Esophagus squamous epithelium (tissue), 5 donors: ENCODE results near the gene GGTLC1. TPM values are rescaled to one million over a fixed set of nuclear protein-coding genes. Genes with fewer than 3 reads are reported as not detected.

Experiments
- DNase-seq: peaks from one replicate; lab custom pipeline; 2025; lab: John Stamatoyannopoulos, UW
- H3K27ac ChIP-seq, 4 donors: fragments of 200-600 bp; sonication (generic); one replicate each; pipeline ENCODE4 v1.5.1; 2016 to 2019; ENCODE audit warnings: mild to moderate bottlenecking in 1 of 4
- H3K27me3 ChIP-seq, 4 donors: fragments of 200-600 bp; sonication (generic); 1 replicate in 3 of 4; 2 replicates in 1 of 4; pipeline versions ENCODE4 v1.5.1 to v1.6.0; 2017 to 2021; ENCODE audit warnings: antibody characterized with exemption in 1 of 4
- H3K36me3 ChIP-seq, 3 donors: fragments of 200-600 bp; sonication (generic); one replicate each; pipeline ENCODE4 v1.5.1; 2016 to 2019
- H3K4me1 ChIP-seq, 3 donors: fragments of 200-600 bp; sonication (generic); one replicate each; pipeline ENCODE4 v1.5.1; 2017 to 2019
- H3K4me3 ChIP-seq, 4 donors: fragments of 200-600 bp; sonication (generic); 1 replicate in 3 of 4; 2 replicates in 1 of 4; pipeline ENCODE4 v1.5.1; 2016 to 2019; ENCODE audit warnings: mild to moderate bottlenecking in 2 of 4, moderate library complexity in 1 of 4
- H3K9me3 ChIP-seq, 3 donors: fragments of 200-600 bp; sonication (generic); one replicate each; pipeline ENCODE4 v1.5.1; 2016 to 2019
- CTCF ChIP-seq, 6 experiments: fragments of 450-650 bp in 4 of 6; fragments of 200-600 bp in 2 of 6; sonication (generic) in 2 of 6; IDR thresholded peaks; one replicate each; pipeline ENCODE4 v1.5.1; 2016 to 2019; ENCODE audit warnings: antibody characterized with exemption in 6 of 6, mild to moderate bottlenecking in 4 of 6, moderate library complexity in 4 of 6
- POLR2A ChIP-seq, 4 donors: fragments of 450-650 bp; IDR thresholded peaks; one replicate each; pipeline ENCODE4 v1.6.1; 2017; ENCODE audit warnings: antibody characterized with exemption in 4 of 4, mild to moderate bottlenecking in 4 of 4, moderate library complexity in 3 of 4
- WGBS, 2 donors: methylation state at CpG; one replicate each; pipeline ENCODE4 v1.1.5; 2018; 5-methylcytosine and 5-hydroxymethylcytosine counted together
- intact Hi-C: fragments of 100-400 bp; cut with DNase I; formaldehyde crosslinking; loops from one replicate; pipeline ENCODE4 v1.15.0; 2022
- total RNA-seq, 4 donors: library from RNA; depleted of rRNA; stranded (reverse); fragments of >200 nt; gene quantifications; one replicate each; pipeline ENCODE4 v1.1.0, GENCODE V29; 2016
- donor health status: DM: yes; HTN: yes; CAD: no.

Gene GGTLC1
- total RNA-seq, 4 donors from 2014 or later: not detected

- H3K4me1 ChIP-seq: no peaks in the 10 kb centered on the region
- intact Hi-C loops: no loop called here
- peaks cover 0 to 16% (median 0%) of the 10 kb centered on the region in 4 donors for H3K27me3 ChIP-seq
- no peak for DNase-seq
- H3K36me3 ChIP-seq: no peaks in the 10 kb centered on the region
- TF ChIP-seq CTCF (IDR thresholded peaks at IDR 0.05) (no peak), POLR2A (IDR thresholded peaks at IDR 0.05) (no peak)
- H3K27ac ChIP-seq: no peak overlapping the region
- 70 to 74% methylated on average over 9 of the region's 9 CpGs for WGBS, 2 donors
- H3K9me3 ChIP-seq: no peaks in the 10 kb centered on the region
- H3K4me3 ChIP-seq: no peak overlapping the region
These were observed 15.9 kb upstream of the GGTLC1 start for GRCh38 chr20:24004471-24004870.

- Histone ChIP-seq H3K4me1 (no peaks in the 10 kb centered on the region), H3K27me3 (peaks cover 0 to 30% (median 0%) of the 10 kb centered on the region in 4 donors), H3K9me3 (no peaks in the 10 kb centered on the region), H3K4me3 (no peak overlapping the region), H3K27ac (no peak overlapping the region), H3K36me3 (no peaks in the 10 kb centered on the region)
- TF ChIP-seq CTCF (IDR thresholded peaks at IDR 0.05) (no peak), POLR2A (IDR thresholded peaks at IDR 0.05) (no peak)
- WGBS, 2 donors: 81 to 93% methylated on average over 13 of the region's 13 CpGs
- DNase-seq: no peak
- intact Hi-C loops: no loop called here
These were observed 14.3 kb upstream of the GGTLC1 start for GRCh38 chr20:24002896-24003295.

- Histone ChIP-seq H3K36me3 (no peaks in the 10 kb centered on the region), H3K27me3 (peaks cover 0 to 33% (median 0%) of the 10 kb centered on the region in 4 donors), H3K27ac (no peak overlapping the region), H3K4me3 (no peak overlapping the region), H3K4me1 (no peaks in the 10 kb centered on the region), H3K9me3 (no peaks in the 10 kb centered on the region)
- intact Hi-C loops: no loop called here
- WGBS, 2 donors: 60 to 82% methylated on average over 4 to 5 of the region's 7 CpGs
- TF ChIP-seq POLR2A (IDR thresholded peaks at IDR 0.05) (no peak), CTCF (IDR thresholded peaks at IDR 0.05) (no peak)
- DNase-seq: no peak
These were observed 13.3 kb upstream of the GGTLC1 start for GRCh38 chr20:24001712-24002405.

GRCh38 chr20:23998844-23999243, 10.3 kb upstream of the GGTLC1 start:
- Histone ChIP-seq H3K27ac (no peak overlapping the region), H3K4me1 (no peaks in the 10 kb centered on the region), H3K9me3 (no peaks in the 10 kb centered on the region), H3K4me3 (no peak overlapping the region), H3K27me3 (peaks cover 0 to 30% (median 0%) of the 10 kb centered on the region in 4 donors), H3K36me3 (no peaks in the 10 kb centered on the region)
- TF ChIP-seq CTCF (IDR thresholded peaks at IDR 0.05): no peak
- TF ChIP-seq POLR2A (IDR thresholded peaks at IDR 0.05): no peak
- intact Hi-C loops: no loop called here
- 68 to 79% methylated on average over 4 of the region's 4 CpGs for WGBS, 2 donors
- no peak for DNase-seq

- 80 to 89% methylated on average over 7 to 8 of the region's 8 CpGs for WGBS, 2 donors
- DNase-seq: no peak
- no peaks in the 10 kb centered on the region for H3K9me3 ChIP-seq
- no peak overlapping the region for H3K4me3 ChIP-seq
- H3K4me1 ChIP-seq: no peaks in the 10 kb centered on the region
- peaks cover 0 to 30% (median 0%) of the 10 kb centered on the region in 4 donors for H3K27me3 ChIP-seq
- H3K36me3 ChIP-seq: no peaks in the 10 kb centered on the region
- TF ChIP-seq CTCF (IDR thresholded peaks at IDR 0.05) (no peak), POLR2A (IDR thresholded peaks at IDR 0.05) (no peak)
- intact Hi-C loops: no loop called here
- no peak overlapping the region for H3K27ac ChIP-seq
These were observed 9.8 kb upstream of the GGTLC1 start for GRCh38 chr20:23998392-23998791.
